ENCODE measurements around the gene FANCE.

The FANCE gene

DNA sequence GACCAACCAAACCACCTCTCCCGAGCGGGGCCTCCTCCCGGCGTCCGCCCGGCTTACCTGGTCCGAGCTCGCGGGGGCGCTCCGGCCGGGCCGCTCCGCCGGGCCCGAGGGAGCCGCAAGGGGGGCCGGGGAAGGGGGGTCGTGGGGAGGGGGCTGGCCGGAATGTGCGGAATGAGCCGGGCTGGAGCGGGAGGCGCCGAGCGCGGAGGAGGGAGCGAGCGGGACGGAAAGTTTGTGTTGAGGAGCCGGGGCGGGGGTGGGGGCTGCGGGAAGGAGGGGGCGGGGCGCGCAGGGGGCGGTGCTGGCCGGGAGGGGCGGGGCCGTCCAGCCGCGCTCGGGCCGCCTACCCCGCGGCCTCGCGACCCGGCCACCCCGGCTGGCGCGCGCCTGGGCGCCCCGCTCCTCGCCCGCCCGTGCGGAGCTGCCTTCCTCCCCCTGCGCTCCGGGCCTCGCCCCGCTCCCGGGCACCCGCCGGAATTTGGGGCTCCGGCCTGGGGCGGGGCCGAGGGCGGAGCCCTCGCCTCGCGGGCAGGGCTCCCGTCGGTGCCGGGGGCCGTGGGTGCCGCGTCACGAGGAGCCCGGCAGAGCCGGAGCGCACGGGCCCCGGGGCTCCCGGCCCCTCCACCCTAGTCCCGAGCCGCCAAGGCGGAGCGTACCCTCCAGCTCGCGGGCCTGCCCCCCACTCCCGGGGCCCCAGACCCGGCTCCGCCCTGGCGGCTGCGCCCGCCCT, 44.9 kb downstream of the FANCE start, which contains the start of gene TEAD3:
Gene TEAD3, minus strand, starts transcription at position 239 of the 730 bp plus-strand sequence.
- H3K27me3 ChIP-seq (ENCODE audit: control insufficient read depth, insufficient read depth, low read length) = peaks cover 24% of the 10 kb centered on the region

DNA sequence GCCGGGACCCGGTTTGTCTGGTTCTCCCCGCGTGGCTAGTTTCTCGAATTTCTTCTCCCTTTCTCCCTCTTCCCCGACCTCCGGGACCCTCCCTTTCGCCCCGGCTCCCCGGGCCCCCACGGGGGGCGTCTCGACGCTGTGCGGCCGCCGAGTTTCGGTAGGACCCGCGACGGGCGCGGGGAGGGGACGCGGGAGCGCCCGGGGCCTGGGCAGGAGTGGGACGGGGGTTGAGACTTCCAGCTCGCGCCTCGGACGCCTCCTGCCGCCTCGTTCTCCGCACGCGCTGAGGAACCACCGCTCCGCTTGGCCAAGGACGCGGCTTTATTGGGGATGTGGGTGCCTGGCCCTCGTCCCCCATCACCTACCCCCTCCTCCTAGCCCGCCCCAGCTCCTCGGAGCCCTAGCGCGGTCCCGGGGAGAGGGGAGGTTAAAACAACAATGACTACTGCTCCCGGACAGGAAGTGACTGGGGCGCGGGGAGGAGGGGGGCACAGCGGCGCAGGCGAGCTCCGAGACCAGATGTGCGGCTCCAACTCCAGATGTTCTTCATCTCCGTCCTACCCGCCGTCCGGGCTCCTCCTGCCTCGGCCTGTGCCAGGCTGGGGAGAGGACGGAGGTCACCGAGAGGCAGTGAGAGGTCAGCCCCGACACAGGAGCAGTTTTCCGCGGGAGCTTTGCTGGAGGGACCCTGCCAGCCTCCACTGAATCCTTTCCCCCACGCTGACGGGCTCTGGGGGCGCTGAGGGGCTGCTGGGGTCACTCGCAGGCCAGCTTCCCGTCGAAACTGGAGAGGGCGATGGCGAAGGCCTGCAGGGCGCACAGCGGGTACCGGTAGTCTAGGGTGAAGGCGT, 45.7 kb downstream of the FANCE start:
- H3K9me3 ChIP-seq (ENCODE audit: control insufficient read depth, insufficient read depth, low read length) = no peaks in the 10 kb centered on the region
- H3K36me3 ChIP-seq (ENCODE audit: control insufficient read depth, insufficient read depth, low read length) = peaks cover 4% of the 10 kb centered on the region
- H3K4me1 ChIP-seq (ENCODE audit: control insufficient read depth, insufficient read depth, low read length) = peaks cover 22% of the 10 kb centered on the region
- H3K27me3 ChIP-seq (ENCODE audit: control insufficient read depth, insufficient read depth, low read length) = peaks cover 24% of the 10 kb centered on the region
- H3K4me3 ChIP-seq (ENCODE audit: low read depth, low read length) = peak overlapping the region; percentile 75
- H3K9ac ChIP-seq (ENCODE audit: low read depth, low read length) = peak overlapping the region; percentile 60

More for the DNA sequence above, 44.9 kb downstream of the FANCE start, which contains the start of gene TEAD3:
- peaks cover 30% of the 10 kb centered on the region for H3K4me1 ChIP-seq (ENCODE audit: control insufficient read depth, insufficient read depth, low read length)
- H3K9ac ChIP-seq (ENCODE audit: low read depth, low read length) = peak within 1 kb of the TSS; percentile 60
- peak within 1 kb of the TSS; percentile 77 for H3K4me3 ChIP-seq (ENCODE audit: low read depth, low read length)
- H3K36me3 ChIP-seq (ENCODE audit: control insufficient read depth, insufficient read depth, low read length) = peaks cover 4% of the 10 kb centered on the region
- H3K9me3 ChIP-seq (ENCODE audit: control insufficient read depth, insufficient read depth, low read length) = no peaks in the 10 kb centered on the region

DNA sequence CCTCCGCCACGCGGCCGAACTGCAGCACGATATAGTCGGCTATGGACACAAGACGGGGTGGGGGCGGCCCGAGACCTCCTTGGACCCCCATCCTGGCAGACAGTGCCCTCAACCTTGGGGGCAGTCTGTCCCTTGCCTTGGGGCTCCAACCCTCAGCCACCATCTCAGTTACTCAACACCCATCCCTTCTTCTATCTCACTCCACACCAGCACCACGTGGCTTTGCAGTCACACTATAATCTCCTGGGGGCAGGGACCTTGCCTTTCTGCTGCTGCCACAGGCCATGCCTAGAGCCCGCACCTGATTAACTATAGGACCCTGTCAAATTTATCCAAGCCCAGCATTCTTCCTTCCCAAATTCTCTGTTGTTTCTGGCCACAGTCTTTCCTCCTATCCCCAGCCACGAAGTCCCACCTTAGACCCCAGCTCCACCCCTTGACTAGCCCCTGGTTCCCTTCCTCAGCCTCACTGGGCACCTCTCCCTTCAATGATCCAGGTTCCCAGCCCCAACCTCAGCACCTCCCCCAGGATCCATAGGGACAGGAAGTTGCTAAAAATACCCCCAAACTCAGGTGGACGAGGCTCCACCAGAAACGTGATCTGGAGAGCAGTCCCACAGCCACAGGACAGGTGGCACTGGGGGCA, 46.4 kb downstream of the FANCE start:
- Histone ChIP-seq H3K4me3 (ENCODE audit: low read depth, low read length) (peak overlapping the region; percentile 75), H3K36me3 (ENCODE audit: control insufficient read depth, insufficient read depth, low read length) (peaks cover 3% of the 10 kb centered on the region), H3K9me3 (ENCODE audit: control insufficient read depth, insufficient read depth, low read length) (no peaks in the 10 kb centered on the region), H3K4me1 (ENCODE audit: control insufficient read depth, insufficient read depth, low read length) (peaks cover 17% of the 10 kb centered on the region), H3K9ac (ENCODE audit: low read depth, low read length) (peak overlapping the region; percentile 60), H3K27me3 (ENCODE audit: control insufficient read depth, insufficient read depth, low read length) (peaks cover 23% of the 10 kb centered on the region)

DNA sequence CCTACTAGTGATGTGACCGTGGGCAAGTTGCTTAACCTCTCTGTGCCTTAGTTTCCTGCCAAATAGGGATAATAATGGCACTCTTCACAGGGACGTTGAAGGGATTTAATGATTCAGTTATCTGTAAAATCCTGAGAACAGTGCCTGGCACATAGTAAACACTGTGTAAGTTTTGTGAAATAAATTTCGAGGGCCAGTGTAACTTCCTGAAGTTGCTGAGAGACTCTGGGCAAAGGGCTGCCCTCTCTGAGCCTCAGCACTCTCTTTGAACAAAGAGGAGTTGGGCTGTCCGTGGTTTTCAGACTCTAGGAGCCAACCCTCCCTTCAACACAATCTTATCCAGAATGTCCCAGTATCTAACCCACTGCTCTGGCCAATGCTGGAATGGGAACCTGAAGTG, 47.2 kb downstream of the FANCE start:
- Histone ChIP-seq H3K4me3 (ENCODE audit: low read depth, low read length) (no peak overlapping the region), H3K9ac (ENCODE audit: low read depth, low read length) (no peak overlapping the region), H3K27me3 (ENCODE audit: control insufficient read depth, insufficient read depth, low read length) (peaks cover 22% of the 10 kb centered on the region), H3K9me3 (ENCODE audit: control insufficient read depth, insufficient read depth, low read length) (no peaks in the 10 kb centered on the region), H3K4me1 (ENCODE audit: control insufficient read depth, insufficient read depth, low read length) (peaks cover 12% of the 10 kb centered on the region), H3K36me3 (ENCODE audit: control insufficient read depth, insufficient read depth, low read length) (no peaks in the 10 kb centered on the region)

DNA sequence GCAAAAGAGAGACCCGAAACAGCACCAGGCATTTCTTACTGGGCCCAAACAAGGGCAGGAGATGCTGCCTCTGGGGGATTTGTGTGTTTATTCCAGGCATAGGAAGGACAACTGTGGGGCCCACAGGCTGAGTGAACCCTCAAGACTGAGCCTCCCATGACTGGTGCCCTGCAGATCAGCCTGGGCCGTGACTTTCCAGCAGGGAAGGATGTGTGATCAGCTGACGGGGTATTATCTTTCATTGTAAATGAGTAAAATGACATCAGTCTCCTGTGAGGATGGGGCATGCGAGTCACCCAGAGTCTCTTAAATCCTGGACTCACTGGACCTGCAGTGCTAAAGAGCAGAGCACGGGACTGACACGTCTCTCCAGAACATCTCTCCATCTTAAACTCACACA, 48.6 kb downstream of the FANCE start:
- Histone ChIP-seq H3K4me3 (ENCODE audit: low read depth, low read length) (no peak overlapping the region), H3K9me3 (ENCODE audit: control insufficient read depth, insufficient read depth, low read length) (no peaks in the 10 kb centered on the region), H3K27me3 (ENCODE audit: control insufficient read depth, insufficient read depth, low read length) (peaks cover 19% of the 10 kb centered on the region), H3K9ac (ENCODE audit: low read depth, low read length) (no peak overlapping the region), H3K4me1 (ENCODE audit: control insufficient read depth, insufficient read depth, low read length) (peaks cover 7% of the 10 kb centered on the region), H3K36me3 (ENCODE audit: control insufficient read depth, insufficient read depth, low read length) (no peaks in the 10 kb centered on the region)

DNA sequence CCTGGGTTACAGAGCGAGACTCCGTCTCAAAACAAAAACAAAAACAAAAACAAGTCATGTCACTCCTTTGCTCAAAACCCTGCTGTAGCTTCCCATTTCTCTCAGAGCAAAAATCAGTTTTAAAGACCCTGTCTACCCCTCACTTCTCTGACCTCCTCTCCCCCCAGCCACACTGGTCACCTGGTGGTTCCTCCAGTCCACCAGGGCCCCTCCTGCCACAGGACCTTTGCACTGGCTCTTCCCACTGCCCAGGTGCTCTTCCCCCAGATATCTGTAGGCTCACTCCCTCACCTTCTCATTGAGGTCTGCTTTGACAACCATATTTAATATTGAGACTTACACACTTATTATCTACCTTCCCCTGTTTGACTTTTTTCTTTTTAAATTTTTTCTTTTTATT, 49.6 kb downstream of the FANCE start:
- no peaks in the 10 kb centered on the region for H3K36me3 ChIP-seq (ENCODE audit: control insufficient read depth, insufficient read depth, low read length)
- H3K4me3 ChIP-seq (ENCODE audit: low read depth, low read length) = no peak overlapping the region
- no peaks in the 10 kb centered on the region for H3K9me3 ChIP-seq (ENCODE audit: control insufficient read depth, insufficient read depth, low read length)
- H3K9ac ChIP-seq (ENCODE audit: low read depth, low read length) = no peak overlapping the region
- H3K27me3 ChIP-seq (ENCODE audit: control insufficient read depth, insufficient read depth, low read length) = peaks cover 22% of the 10 kb centered on the region
- peaks cover 7% of the 10 kb centered on the region for H3K4me1 ChIP-seq (ENCODE audit: control insufficient read depth, insufficient read depth, low read length)

DNA sequence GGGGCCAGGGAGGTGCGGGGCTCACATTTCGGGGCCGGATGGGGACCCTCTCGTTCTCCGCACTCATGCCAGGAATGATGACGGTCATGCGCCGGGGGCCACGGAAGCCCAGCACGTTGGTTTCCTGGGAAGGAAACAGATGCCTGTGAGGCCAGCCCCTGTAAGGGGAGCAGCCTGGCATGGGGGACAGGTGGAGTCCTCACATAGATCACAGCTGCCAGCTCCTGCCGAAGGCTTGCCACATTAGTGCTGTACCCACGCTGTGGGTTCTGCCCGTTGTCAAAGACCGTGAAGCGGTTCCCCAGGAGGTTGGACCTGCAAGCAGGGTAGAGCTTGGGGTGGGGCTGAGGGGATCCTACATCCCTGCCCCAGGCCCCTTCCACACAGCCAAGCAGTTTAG, 51.4 kb downstream of the FANCE start:
- Histone ChIP-seq H3K27me3 (ENCODE audit: control insufficient read depth, insufficient read depth, low read length) (peaks cover 17% of the 10 kb centered on the region), H3K9me3 (ENCODE audit: control insufficient read depth, insufficient read depth, low read length) (no peaks in the 10 kb centered on the region), H3K4me3 (ENCODE audit: low read depth, low read length) (no peak overlapping the region), H3K4me1 (ENCODE audit: control insufficient read depth, insufficient read depth, low read length) (peaks cover 15% of the 10 kb centered on the region), H3K36me3 (ENCODE audit: control insufficient read depth, insufficient read depth, low read length) (no peaks in the 10 kb centered on the region), H3K9ac (ENCODE audit: low read depth, low read length) (no peak overlapping the region)

DNA sequence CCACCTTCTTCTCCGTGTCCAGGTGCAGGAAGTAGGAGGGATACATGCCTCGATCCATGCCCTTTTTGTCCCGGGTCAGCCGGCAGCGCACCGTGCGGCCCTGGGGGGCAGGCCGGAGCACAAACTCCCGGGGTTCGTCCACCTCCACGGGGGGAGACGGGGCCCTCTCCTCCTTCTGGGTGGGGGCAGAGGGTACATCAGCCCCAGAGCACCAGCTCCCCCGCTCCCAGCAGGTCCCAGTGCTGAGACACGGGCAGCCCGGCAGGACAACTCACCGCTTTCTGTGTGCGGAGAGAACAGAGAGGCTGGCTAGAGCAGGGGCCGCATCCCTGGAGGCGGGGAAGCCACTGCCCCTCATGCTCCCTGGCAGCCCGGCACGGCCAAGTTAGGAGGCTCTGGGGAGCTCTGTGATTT, 53.9 kb downstream of the FANCE start:
- Histone ChIP-seq H3K4me3 (ENCODE audit: low read depth, low read length) (no peak overlapping the region), H3K9me3 (ENCODE audit: control insufficient read depth, insufficient read depth, low read length) (no peaks in the 10 kb centered on the region), H3K36me3 (ENCODE audit: control insufficient read depth, insufficient read depth, low read length) (no peaks in the 10 kb centered on the region), H3K9ac (ENCODE audit: low read depth, low read length) (no peak overlapping the region), H3K27me3 (ENCODE audit: control insufficient read depth, insufficient read depth, low read length) (peaks cover 3% of the 10 kb centered on the region), H3K4me1 (ENCODE audit: control insufficient read depth, insufficient read depth, low read length) (peaks cover 15% of the 10 kb centered on the region)

DNA sequence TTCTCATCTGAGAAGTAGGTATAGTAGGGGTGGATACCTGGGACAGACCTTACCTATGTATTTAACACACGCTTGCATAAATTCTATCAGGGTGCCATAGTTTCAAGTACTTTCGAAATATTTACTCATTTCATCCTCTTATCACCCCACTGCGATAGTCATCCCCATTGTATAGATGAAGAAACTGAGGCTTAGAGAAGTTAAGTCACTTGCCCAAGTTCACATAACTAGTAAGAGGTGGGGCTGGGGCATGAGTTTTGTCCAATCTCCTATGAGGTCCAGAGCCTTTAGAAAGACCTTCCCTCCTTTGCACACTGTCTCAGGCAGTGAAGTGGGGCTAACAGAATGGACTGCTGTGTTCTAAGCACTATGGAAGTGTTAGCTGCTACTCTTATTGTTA, 54.4 kb downstream of the FANCE start:
- Histone ChIP-seq H3K27me3 (ENCODE audit: control insufficient read depth, insufficient read depth, low read length) (peaks cover 6% of the 10 kb centered on the region), H3K4me3 (ENCODE audit: low read depth, low read length) (no peak overlapping the region), H3K36me3 (ENCODE audit: control insufficient read depth, insufficient read depth, low read length) (no peaks in the 10 kb centered on the region), H3K4me1 (ENCODE audit: control insufficient read depth, insufficient read depth, low read length) (peaks cover 19% of the 10 kb centered on the region), H3K9ac (ENCODE audit: low read depth, low read length) (no peak overlapping the region), H3K9me3 (ENCODE audit: control insufficient read depth, insufficient read depth, low read length) (no peaks in the 10 kb centered on the region)

DNA sequence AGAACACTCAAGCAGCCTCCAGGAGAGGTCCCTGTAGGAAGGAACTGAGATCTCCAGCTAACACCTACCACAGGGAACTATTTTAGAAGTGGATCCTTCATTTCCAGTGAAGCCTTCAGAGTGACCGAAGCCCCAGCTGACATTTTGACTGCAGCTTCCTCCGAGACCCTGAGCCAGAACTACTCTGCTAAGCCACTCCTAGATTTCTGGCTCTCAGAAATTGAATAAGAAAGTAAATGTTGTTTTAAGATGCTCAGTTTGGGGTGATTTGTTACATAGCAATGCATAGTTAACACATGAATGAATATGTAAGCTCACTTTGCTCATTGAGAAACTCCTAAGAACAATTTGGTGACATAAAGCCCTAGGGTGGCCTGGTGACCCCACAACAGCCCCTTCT, 55.1 kb downstream of the FANCE start:
- Histone ChIP-seq H3K27me3 (ENCODE audit: control insufficient read depth, insufficient read depth, low read length) (peaks cover 6% of the 10 kb centered on the region), H3K9ac (ENCODE audit: low read depth, low read length) (no peak overlapping the region), H3K4me1 (ENCODE audit: control insufficient read depth, insufficient read depth, low read length) (peaks cover 19% of the 10 kb centered on the region), H3K9me3 (ENCODE audit: control insufficient read depth, insufficient read depth, low read length) (no peaks in the 10 kb centered on the region), H3K36me3 (ENCODE audit: control insufficient read depth, insufficient read depth, low read length) (no peaks in the 10 kb centered on the region), H3K4me3 (ENCODE audit: low read depth, low read length) (no peak overlapping the region)

DNA sequence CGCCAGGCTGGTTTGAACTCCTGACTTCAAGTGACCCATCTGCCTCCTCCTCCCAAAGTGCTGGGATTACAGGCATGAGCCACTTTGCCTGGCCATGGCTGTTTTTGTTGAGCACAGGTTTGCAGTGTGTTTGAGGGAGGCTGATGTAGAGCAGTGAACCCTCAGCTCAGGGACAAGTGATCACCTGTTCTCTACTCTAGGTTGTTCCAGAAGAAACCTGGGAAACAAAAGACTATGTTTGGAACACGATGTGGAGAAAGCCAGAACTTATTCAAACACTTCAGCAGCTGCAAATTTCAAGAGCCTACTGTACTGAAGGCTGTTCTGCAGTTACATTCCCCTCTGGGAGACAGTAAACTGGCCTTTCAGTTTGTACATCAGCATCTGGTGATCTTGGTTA, 55.9 kb downstream of the FANCE start:
- Histone ChIP-seq H3K27me3 (ENCODE audit: control insufficient read depth, insufficient read depth, low read length) (peaks cover 6% of the 10 kb centered on the region), H3K36me3 (ENCODE audit: control insufficient read depth, insufficient read depth, low read length) (no peaks in the 10 kb centered on the region), H3K9ac (ENCODE audit: low read depth, low read length) (no peak overlapping the region), H3K4me1 (ENCODE audit: control insufficient read depth, insufficient read depth, low read length) (peaks cover 19% of the 10 kb centered on the region), H3K4me3 (ENCODE audit: low read depth, low read length) (no peak overlapping the region), H3K9me3 (ENCODE audit: control insufficient read depth, insufficient read depth, low read length) (no peaks in the 10 kb centered on the region)
